HepG2 (cell line): Measurements from ENCODE around the gene SLC35F1.

ENCODE experiments used
- ARID5B ChIP-seq: IDR thresholded peaks from 2 replicates; pipeline ENCODE4 v1.4.0; 2020; ENCODE audit warnings: mild to moderate bottlenecking, missing genetic modification reagents
- CENPT ChIP-seq: sonication (generic); formaldehyde crosslinking; IDR thresholded peaks from 2 replicates; pipeline ENCODE4 v1.8.0; 2022; ENCODE audit warnings: low read depth, mild to moderate bottlenecking, moderate library complexity, missing genetic modification reagents
- JUNB ChIP-seq: sonication (generic); formaldehyde crosslinking; IDR thresholded peaks from 2 replicates; pipeline ENCODE4 v1.8.0; 2022; ENCODE audit warnings: missing genetic modification reagents, mild to moderate bottlenecking, borderline replicate concordance
- NCOA5 ChIP-seq: sonication (generic); formaldehyde crosslinking; IDR thresholded peaks from 2 replicates; pipeline ENCODE4 v1.4.0; 2020; ENCODE audit warnings: missing genetic modification reagents
- NR1H2 ChIP-seq: sonication (generic); formaldehyde crosslinking; IDR thresholded peaks from 2 replicates; pipeline ENCODE4 v1.8.1; 2022; ENCODE audit warnings: low read depth, missing genetic modification reagents, borderline replicate concordance
- POLR2AphosphoS5 ChIP-seq: IDR thresholded peaks from 2 replicates; pipeline ENCODE4 v1.6.1; 2012; ENCODE audit warnings: low read depth, low read length
- TF ChIP-seq, protein P1 (sequence below): sonication (generic); formaldehyde crosslinking; conservative IDR thresholded peaks from 2 replicates; pipeline ENCODE4 v1.4.0; 2020; ENCODE audit warnings: missing genetic modification reagents

- no peak for TF ChIP-seq NR1H2 (CRISPR knock-in tag)
- TF ChIP-seq JUNB (CRISPR knock-in tag) = no peak
- TF ChIP-seq, protein P1, sequence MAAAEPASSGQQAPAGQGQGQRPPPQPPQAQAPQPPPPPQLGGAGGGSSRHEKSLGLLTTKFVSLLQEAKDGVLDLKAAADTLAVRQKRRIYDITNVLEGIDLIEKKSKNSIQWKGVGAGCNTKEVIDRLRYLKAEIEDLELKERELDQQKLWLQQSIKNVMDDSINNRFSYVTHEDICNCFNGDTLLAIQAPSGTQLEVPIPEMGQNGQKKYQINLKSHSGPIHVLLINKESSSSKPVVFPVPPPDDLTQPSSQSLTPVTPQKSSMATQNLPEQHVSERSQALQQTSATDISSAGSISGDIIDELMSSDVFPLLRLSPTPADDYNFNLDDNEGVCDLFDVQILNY (CRISPR knock-in tag) = no peak
- no peak for TF ChIP-seq POLR2AphosphoS5
- no peak for TF ChIP-seq NCOA5
- TF ChIP-seq CENPT (CRISPR knock-in tag) = no peak
- no peak for TF ChIP-seq ARID5B (CRISPR knock-in tag)
Measured at GRCh38 chr6:118171852-118172251, 264.8 kb downstream of the SLC35F1 start.
